Thyroid gland (tissue), 4 donors: ENCODE data around the gene SORL1-AS1.
A peak's percentile ranks its signal among the peaks of the same experiment; 100 is the strongest.

Experiments
- DNase-seq, 2 donors: peaks; one replicate each; pipeline ENCODE4 v3.0.0-alpha.2; 2019
- H3K27ac ChIP-seq, 3 donors: fragments of 200-600 bp; sonication (generic); 1 replicate in 2 of 3; 2 replicates in 1 of 3; pipeline ENCODE4 v1.5.1; 2016 to 2019; ENCODE audit warnings: mild to moderate bottlenecking in 1 of 3, moderate library complexity in 1 of 3
- H3K27me3 ChIP-seq: fragments of 200-600 bp; sonication (generic); one replicate; pipeline ENCODE4 v1.5.1; 2019
- H3K36me3 ChIP-seq, 2 donors: fragments of 200-600 bp; sonication (generic); one replicate each; pipeline ENCODE4 v1.5.1; 2016 to 2019
- H3K4me1 ChIP-seq, 2 donors: fragments of 200-600 bp; sonication (generic); one replicate each; pipeline ENCODE4 v1.5.1; 2017 to 2019
- H3K4me3 ChIP-seq, 3 donors: fragments of 200-600 bp; sonication (generic); replicated peaks in 1 of 3; 1 replicate in 2 of 3; 2 replicates in 1 of 3; pipeline ENCODE4 v1.5.1; 2016; ENCODE audit warnings: mild to moderate bottlenecking in 1 of 3
- H3K9me3 ChIP-seq: fragments of 200-600 bp; sonication (generic); one replicate; pipeline ENCODE4 v1.5.1; 2017
- CTCF ChIP-seq, 6 experiments: fragments of 200-600 bp in 3 of 6; fragments of 450-650 bp in 3 of 6; sonication (generic) in 3 of 6; IDR thresholded peaks; one replicate each; pipeline ENCODE4 v1.5.1; 2016 to 2019; ENCODE audit warnings: antibody characterized with exemption in 6 of 6, mild to moderate bottlenecking in 2 of 6, inconsistent platforms in 1 of 6, moderate library complexity in 1 of 6
- POLR2A ChIP-seq, 2 donors: fragments of 450-650 bp; IDR thresholded peaks; one replicate each; pipeline ENCODE4 v1.6.1; 2017; ENCODE audit warnings: antibody characterized with exemption in 2 of 2, mild to moderate bottlenecking in 2 of 2, moderate library complexity in 1 of 2
- WGBS, 2 donors: methylation state at CpG; one replicate each; pipeline ENCODE4 v1.1.5; 2017; 5-methylcytosine and 5-hydroxymethylcytosine counted together
- intact Hi-C: fragments of 100-400 bp; cut with DNase I; formaldehyde crosslinking; loops from one replicate; pipeline ENCODE4 v1.15.1; 2023

Gene SORL1-AS1

GRCh38 chr11:121479698-121480238, 27.0 kb upstream of the SORL1-AS1 start:
- Histone ChIP-seq H3K9me3 (no peaks in the 10 kb centered on the region), H3K4me1 (peaks cover 14 to 28% of the 10 kb centered on the region in 2 donors), H3K27me3 (no peaks in the 10 kb centered on the region), H3K27ac (peak overlapping the region in 1 of 3 donors; percentile 46), H3K4me3 (no peak overlapping the region), H3K36me3 (no peaks in the 10 kb centered on the region)
- TF ChIP-seq CTCF (IDR thresholded peaks at IDR 0.05), result no peak
- TF ChIP-seq POLR2A (IDR thresholded peaks at IDR 0.05), result no peak
- 90 to 91% methylated on average over 7 of the region's 7 CpGs for WGBS, 2 donors
- intact Hi-C loops, result no loop called here
- DNase-seq, result no peak

- no peak for DNase-seq
- peaks cover 14 to 28% of the 10 kb centered on the region in 2 donors for H3K4me1 ChIP-seq
- H3K27me3 ChIP-seq, result no peaks in the 10 kb centered on the region
- no peak overlapping the region for H3K4me3 ChIP-seq
- no peaks in the 10 kb centered on the region for H3K36me3 ChIP-seq
- H3K9me3 ChIP-seq, result no peaks in the 10 kb centered on the region
- TF ChIP-seq POLR2A (IDR thresholded peaks at IDR 0.05) (no peak), CTCF (IDR thresholded peaks at IDR 0.05) (no peak)
- intact Hi-C loops, result no loop called here
- H3K27ac ChIP-seq, result peak overlapping the region in 1 of 3 donors; percentile 46
- WGBS, 2 donors, result 42 to 46% methylated on average over 23 to 25 of the region's 25 CpGs
These were observed 26.3 kb upstream of the SORL1-AS1 start for GRCh38 chr11:121478895-121479697.

GRCh38 chr11:121478226-121478894, 25.6 kb upstream of the SORL1-AS1 start:
- 65 to 74% methylated on average over 16 to 18 of the region's 18 CpGs for WGBS, 2 donors
- peak overlapping the region; percentile 25 to 75 (median 46) for H3K27ac ChIP-seq
- TF ChIP-seq POLR2A (IDR thresholded peaks at IDR 0.05) (no peak), CTCF (IDR thresholded peaks at IDR 0.05) (peak in 2 of 6 experiments; percentile 5 to 9)
- no peak overlapping the region for H3K4me3 ChIP-seq
- intact Hi-C loops, result no loop called here
- H3K9me3 ChIP-seq, result no peaks in the 10 kb centered on the region
- H3K27me3 ChIP-seq, result no peaks in the 10 kb centered on the region
- peaks cover 14 to 28% of the 10 kb centered on the region in 2 donors for H3K4me1 ChIP-seq
- no peaks in the 10 kb centered on the region for H3K36me3 ChIP-seq
- peak; percentile 72 to 77 for DNase-seq

GRCh38 chr11:121476379-121477032, 23.7 kb upstream of the SORL1-AS1 start:
- 72 to 78% methylated on average over 5 of the region's 5 CpGs for WGBS, 2 donors
- peak; percentile 21 to 42 for DNase-seq
- no peak overlapping the region for H3K27ac ChIP-seq

More at GRCh38 chr11:121476379-121477032, 23.7 kb upstream of the SORL1-AS1 start:
- Histone ChIP-seq H3K4me1 (peaks cover 18 to 29% of the 10 kb centered on the region in 2 donors), H3K27me3 (no peaks in the 10 kb centered on the region), H3K36me3 (no peaks in the 10 kb centered on the region), H3K9me3 (no peaks in the 10 kb centered on the region), H3K4me3 (no peak overlapping the region)
- TF ChIP-seq POLR2A (IDR thresholded peaks at IDR 0.05), result no peak
- no peak for TF ChIP-seq CTCF (IDR thresholded peaks at IDR 0.05)
- intact Hi-C loops, result no loop called here
